HepG2 (cell line): ENCODE results near the gene SLC50A1. TPM values are rescaled to one million over a fixed set of nuclear protein-coding genes. Genes with fewer than 3 reads are reported as not detected.

ENCODE experiments used
- CREBL2 ChIP-seq: sonication (generic); formaldehyde crosslinking; IDR thresholded peaks from 2 replicates; pipeline ENCODE4 v1.8.1; 2023; ENCODE audit warnings: missing genetic modification reagents, mild to moderate bottlenecking, borderline replicate concordance
- FOXA1 ChIP-seq, 2 experiments: fragments of 450-650 bp in 1 of 2; sonication (generic) in 1 of 2; formaldehyde crosslinking in 1 of 2; IDR thresholded peaks; 2 replicates each; pipeline versions ENCODE4 v1.4.0 to v1.6.1; 2016 to 2020; ENCODE audit warnings: missing genetic modification reagents in 1 of 2
- IRX3 ChIP-seq: sonication (generic); formaldehyde crosslinking; IDR thresholded peaks from 2 replicates; pipeline ENCODE4 v1.8.1; 2023; ENCODE audit warnings: mild to moderate bottlenecking, low read depth, missing genetic modification reagents, borderline replicate concordance
- MEF2D ChIP-seq: sonication (generic); formaldehyde crosslinking; IDR thresholded peaks from 2 replicates; pipeline ENCODE4 v1.5.1; 2020; ENCODE audit warnings: mild to moderate bottlenecking, missing genetic modification reagents
- PITX1 ChIP-seq: sonication (generic); formaldehyde crosslinking; IDR thresholded peaks from 2 replicates; pipeline ENCODE4 v1.5.1; 2020; ENCODE audit warnings: mild to moderate bottlenecking, missing genetic modification reagents
- RAD51 ChIP-seq: fragments of 450-650 bp; IDR thresholded peaks from 2 replicates; pipeline ENCODE4 v1.6.1; 2016; ENCODE audit warnings: borderline replicate concordance
- ZBTB25 ChIP-seq: IDR thresholded peaks from 2 replicates; pipeline ENCODE4 v1.6.1; 2018; ENCODE audit warnings: missing genetic modification reagents
- ZBTB8A ChIP-seq: sonication (generic); formaldehyde crosslinking; IDR thresholded peaks from 2 replicates; pipeline ENCODE4 v1.4.0; 2020; ENCODE audit warnings: mild to moderate bottlenecking, low read depth, missing genetic modification reagents, borderline replicate concordance
- ZHX1 ChIP-seq: sonication (generic); formaldehyde crosslinking; IDR thresholded peaks from 2 replicates; pipeline ENCODE4 v1.8.1; 2022; ENCODE audit warnings: low read depth, mild to moderate bottlenecking, missing genetic modification reagents
- ZMYM2 ChIP-seq: sonication (generic); formaldehyde crosslinking; IDR thresholded peaks from 2 replicates; pipeline ENCODE4 v1.8.0; 2022; ENCODE audit warnings: mild to moderate bottlenecking, missing genetic modification reagents
- ZNF253 ChIP-seq: sonication (generic); formaldehyde crosslinking; IDR thresholded peaks from 2 replicates; pipeline ENCODE4 v1.8.0; 2022; ENCODE audit warnings: mild to moderate bottlenecking, missing genetic modification reagents, borderline replicate concordance
- ZNF260 ChIP-seq: sonication (generic); formaldehyde crosslinking; IDR thresholded peaks from 2 replicates; pipeline ENCODE4 v1.4.0; 2020; ENCODE audit warnings: missing genetic modification reagents, low read depth, mild to moderate bottlenecking, borderline replicate concordance
- ZNF644 ChIP-seq: IDR thresholded peaks from 2 replicates; pipeline ENCODE4 v1.6.1; 2016; ENCODE audit warnings: low read depth
- ZNF761 ChIP-seq: sonication (generic); formaldehyde crosslinking; conservative IDR thresholded peaks from 2 replicates; pipeline ENCODE4 v1.4.0; 2020; ENCODE audit warnings: mild to moderate bottlenecking, missing genetic modification reagents
- ZNF768 ChIP-seq: sonication (generic); formaldehyde crosslinking; IDR thresholded peaks from 2 replicates; pipeline ENCODE4 v1.4.0; 2020; ENCODE audit warnings: missing genetic modification reagents
- ZNF781 ChIP-seq: sonication (generic); formaldehyde crosslinking; IDR thresholded peaks from 2 replicates; pipeline ENCODE4 v1.5.1; 2020; ENCODE audit warnings: borderline replicate concordance, mild to moderate bottlenecking, missing genetic modification reagents; ENCODE audit errors: not compliant biosample characterization
- ZNF883 ChIP-seq: sonication (generic); formaldehyde crosslinking; IDR thresholded peaks from 2 replicates; pipeline ENCODE4 v1.5.1; 2020; ENCODE audit warnings: mild to moderate bottlenecking, missing genetic modification reagents; ENCODE audit errors: not compliant biosample characterization
- ZNF891 ChIP-seq: sonication (generic); formaldehyde crosslinking; IDR thresholded peaks from 2 replicates; pipeline ENCODE4 v1.5.0; 2020; ENCODE audit warnings: mild to moderate bottlenecking, missing genetic modification reagents
- polyA plus RNA-seq, 8 experiments: library from polyadenylated mRNA; depleted of rRNA in 3 of 8; stranded (reverse) in 7 of 8; unstranded in 1 of 8; fragments of >200 nt; fragmentation: Illumina TruSeq in 4 of 8; extraction: Trizol in 4 of 8; gene quantifications; 2 replicates each; pipeline versions ENCODE4 v1.2.1 to v1.2.3, GENCODE V29; 2011 to 2016; ENCODE audit warnings: low read depth in 4 of 8, missing spikeins in 1 of 8, mixed read lengths in 1 of 8; ENCODE audit not compliant: insufficient read depth in 1 of 8
- total RNA-seq, 5 experiments: library from RNA; depleted of rRNA; stranded (reverse); fragments of >200 nt; fragmentation: Illumina TruSeq; extraction: Trizol; gene quantifications; 2 replicates each; pipeline ENCODE4 v1.2.3, GENCODE V29; 2016; ENCODE audit warnings: low read depth in 1 of 5
- TF ChIP-seq, protein P1 (sequence below): sonication (generic); formaldehyde crosslinking; conservative IDR thresholded peaks from 2 replicates; pipeline ENCODE4 v1.8.1; 2023; ENCODE audit warnings: missing genetic modification reagents
- TF ChIP-seq, protein P2 (sequence below): sonication (generic); formaldehyde crosslinking; IDR thresholded peaks from 2 replicates; pipeline ENCODE4 v1.4.0; 2020; ENCODE audit warnings: missing genetic modification reagents
- TF ChIP-seq, protein P3 (sequence below): sonication (generic); formaldehyde crosslinking; IDR thresholded peaks from 2 replicates; pipeline ENCODE4 v1.8.1; 2023; ENCODE audit warnings: mild to moderate bottlenecking, moderate library complexity, missing genetic modification reagents

SLC50A1 gene
- total and polyA plus RNA-seq, 2 of the 13 experiments (the other 11 are each of a cell fraction or from before 2014, with no cell fraction given) = 22.5 to 46.8 TPM

GRCh38 chr1:155126556-155127104 lies 9.0 kb upstream of the SLC50A1 start (continued):
- TF ChIP-seq, protein P1, sequence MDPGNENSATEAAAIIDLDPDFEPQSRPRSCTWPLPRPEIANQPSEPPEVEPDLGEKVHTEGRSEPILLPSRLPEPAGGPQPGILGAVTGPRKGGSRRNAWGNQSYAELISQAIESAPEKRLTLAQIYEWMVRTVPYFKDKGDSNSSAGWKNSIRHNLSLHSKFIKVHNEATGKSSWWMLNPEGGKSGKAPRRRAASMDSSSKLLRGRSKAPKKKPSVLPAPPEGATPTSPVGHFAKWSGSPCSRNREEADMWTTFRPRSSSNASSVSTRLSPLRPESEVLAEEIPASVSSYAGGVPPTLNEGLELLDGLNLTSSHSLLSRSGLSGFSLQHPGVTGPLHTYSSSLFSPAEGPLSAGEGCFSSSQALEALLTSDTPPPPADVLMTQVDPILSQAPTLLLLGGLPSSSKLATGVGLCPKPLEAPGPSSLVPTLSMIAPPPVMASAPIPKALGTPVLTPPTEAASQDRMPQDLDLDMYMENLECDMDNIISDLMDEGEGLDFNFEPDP (CRISPR knock-in tag) = no peak
- no peak for TF ChIP-seq ZNF761 (CRISPR knock-in tag)
- TF ChIP-seq, protein P2, sequence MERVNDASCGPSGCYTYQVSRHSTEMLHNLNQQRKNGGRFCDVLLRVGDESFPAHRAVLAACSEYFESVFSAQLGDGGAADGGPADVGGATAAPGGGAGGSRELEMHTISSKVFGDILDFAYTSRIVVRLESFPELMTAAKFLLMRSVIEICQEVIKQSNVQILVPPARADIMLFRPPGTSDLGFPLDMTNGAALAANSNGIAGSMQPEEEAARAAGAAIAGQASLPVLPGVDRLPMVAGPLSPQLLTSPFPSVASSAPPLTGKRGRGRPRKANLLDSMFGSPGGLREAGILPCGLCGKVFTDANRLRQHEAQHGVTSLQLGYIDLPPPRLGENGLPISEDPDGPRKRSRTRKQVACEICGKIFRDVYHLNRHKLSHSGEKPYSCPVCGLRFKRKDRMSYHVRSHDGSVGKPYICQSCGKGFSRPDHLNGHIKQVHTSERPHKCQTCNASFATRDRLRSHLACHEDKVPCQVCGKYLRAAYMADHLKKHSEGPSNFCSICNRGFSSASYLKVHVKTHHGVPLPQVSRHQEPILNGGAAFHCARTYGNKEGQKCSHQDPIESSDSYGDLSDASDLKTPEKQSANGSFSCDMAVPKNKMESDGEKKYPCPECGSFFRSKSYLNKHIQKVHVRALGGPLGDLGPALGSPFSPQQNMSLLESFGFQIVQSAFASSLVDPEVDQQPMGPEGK = peak; percentile 75; the same call in 1 of the 2 replicates
- no peak for TF ChIP-seq ZBTB25 (CRISPR knock-in tag)
- no peak for TF ChIP-seq ZNF253 (CRISPR knock-in tag)
- TF ChIP-seq, protein P3, sequence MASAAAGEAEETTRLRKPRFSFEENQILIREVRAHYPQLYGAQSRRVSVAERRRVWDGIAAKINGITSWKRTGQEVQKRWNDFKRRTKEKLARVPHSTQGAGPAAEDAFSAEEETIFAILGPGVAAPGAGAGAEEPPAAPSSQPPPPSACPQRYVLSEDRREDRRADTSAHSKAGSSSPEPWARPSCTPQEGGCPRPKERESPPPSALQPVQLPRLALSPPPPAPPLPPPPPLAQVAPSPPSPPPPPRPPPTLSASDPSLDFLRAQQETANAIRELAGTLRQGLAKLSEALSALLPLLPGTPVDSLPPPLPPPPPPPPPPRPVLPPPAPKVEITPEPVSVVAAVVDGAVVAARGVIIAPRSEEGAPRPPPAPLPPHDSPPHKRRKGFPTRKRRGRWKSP = no peak
- TF ChIP-seq ZNF891 (CRISPR knock-in tag) = no peak
- TF ChIP-seq ZMYM2 (CRISPR knock-in tag) = no peak
- TF ChIP-seq ZHX1 (CRISPR knock-in tag) = no peak
- TF ChIP-seq ZNF781 (CRISPR knock-in tag) = peak; percentile 33
- TF ChIP-seq CREBL2 (CRISPR knock-in tag) = no peak
- TF ChIP-seq RAD51 = no peak
- TF ChIP-seq ZNF883 (CRISPR knock-in tag) = no peak
- no peak for TF ChIP-seq ZNF260 (CRISPR knock-in tag)
- TF ChIP-seq FOXA1 (IDR thresholded peaks at IDR 0.05) = peak; percentile 40; the same call in 1 of the 2 replicates
- peak; percentile 91 for TF ChIP-seq FOXA1 (CRISPR knock-in tag; IDR thresholded peaks at IDR 0.05)
- TF ChIP-seq ZNF644 (CRISPR knock-in tag) = no peak
- TF ChIP-seq PITX1 (CRISPR knock-in tag) = no peak
- 0 out of 2 replicates have a peak, but pooled peaks have one; percentile 80 for TF ChIP-seq ZBTB8A
- peak; percentile 54 for TF ChIP-seq ZNF768 (CRISPR knock-in tag)
- 0 out of 2 replicates have a peak, but pooled peaks have one; percentile 52 for TF ChIP-seq IRX3
- TF ChIP-seq MEF2D (CRISPR knock-in tag) = no peak
